IMR-90 (cell line): ENCODE results near the gene PPP6R3. TPM values are rescaled to one million over a fixed set of nuclear protein-coding genes. Genes with fewer than 3 reads are reported as not detected.

Source experiments
- ATAC-seq: fragments of 200-7000 bp; cut with Tn5 transposase; 2 replicates; pipeline ENCODE4 v1.9.1; 2020; ENCODE audit warnings: low read depth, mild to moderate bottlenecking, moderate library complexity
- BruUV-seq: library from RNA; stranded (reverse); fragments of 400-500 nt; replicated peaks from 2 replicates; lab custom pipeline; 2021; lab: Mats Ljungman, UMichigan
- CTCF ChIA-PET: fragments of 300-600 bp; formaldehyde crosslinking; extraction: SDS; loops from one replicate; lab custom pipeline; 2021; ENCODE audit warnings: antibody characterized with exemption; lab: Yijun Ruan, JAX
- POLR2A ChIA-PET: fragments of 300-600 bp; sonication (Branson Sonifier 250); formaldehyde crosslinking; loops from one replicate; lab custom pipeline; 2022; ENCODE audit warnings: antibody characterized with exemption; ENCODE audit not compliant: unreplicated experiment; lab: Charles Lee
- DNase-seq: peaks from one replicate; pipeline ENCODE4 v3.0.0; 2013
- H2AFZ ChIP-seq: replicated peaks from 2 replicates; pipeline ENCODE3; 2013; ENCODE audit warnings: low read length, mild to moderate bottlenecking; ENCODE audit not compliant: poor library complexity
- H2AK5ac ChIP-seq: 2 replicates; pipeline ENCODE4 v1.6.1; 2013; ENCODE audit warnings: low read depth, low read length, inconsistent platforms
- H2AK9ac ChIP-seq: replicated peaks from 2 replicates; pipeline ENCODE3; 2013; ENCODE audit warnings: mild to moderate bottlenecking, low read depth, low read length, moderate library complexity; ENCODE audit not compliant: poor library complexity
- H2BK120ac ChIP-seq: 2 replicates; pipeline ENCODE4 v1.6.1; 2013; ENCODE audit warnings: low read depth, low read length, inconsistent platforms
- H2BK15ac ChIP-seq: 3 replicates; pipeline ENCODE4 v1.6.1; 2013; ENCODE audit warnings: low read depth, low read length, inconsistent platforms
- H2BK20ac ChIP-seq: 2 replicates; pipeline ENCODE4 v1.6.1; 2013; ENCODE audit warnings: low read depth, mild to moderate bottlenecking, inconsistent platforms, low read length, moderate library complexity
- H2BK5ac ChIP-seq: 2 replicates; pipeline ENCODE4 v1.6.1; 2013; ENCODE audit warnings: mild to moderate bottlenecking, low read depth, low read length, inconsistent platforms; ENCODE audit not compliant: poor library complexity, severe bottlenecking
- H3K14ac ChIP-seq: replicated peaks from 2 replicates; pipeline ENCODE4 v1.6.1; 2013; ENCODE audit warnings: low read depth, low read length, inconsistent platforms
- H3K18ac ChIP-seq: 2 replicates; pipeline ENCODE4 v1.6.1; 2013; ENCODE audit warnings: low read depth, low read length, control low read depth
- H3K23ac ChIP-seq: 2 replicates; pipeline ENCODE4 v1.6.1; 2013; ENCODE audit warnings: low read depth, low read length, inconsistent platforms
- H3K27ac ChIP-seq: 2 replicates; pipeline ENCODE4 v1.5.1; 2013; ENCODE audit warnings: mild to moderate bottlenecking, control low read depth, low read length; ENCODE audit not compliant: insufficient read depth
- H3K27me3 ChIP-seq: 2 replicates; pipeline ENCODE4 v1.6.1; 2013; ENCODE audit warnings: low read length; ENCODE audit not compliant: control insufficient read depth, insufficient read depth
- H3K36me3 ChIP-seq: 2 replicates; pipeline ENCODE4 v1.6.1; 2013; ENCODE audit warnings: low read length, mixed read lengths; ENCODE audit not compliant: control insufficient read depth, insufficient read depth
- H3K4ac ChIP-seq: 2 replicates; pipeline ENCODE4 v1.6.1; 2013; ENCODE audit warnings: low read depth, low read length, inconsistent platforms
- H3K4me1 ChIP-seq: 2 replicates; pipeline ENCODE4 v1.6.1; 2013; ENCODE audit warnings: low read length, mixed read lengths; ENCODE audit not compliant: control insufficient read depth, insufficient read depth
- H3K4me2 ChIP-seq: 2 replicates; pipeline ENCODE4 v1.6.1; 2013; ENCODE audit warnings: low read depth, mild to moderate bottlenecking, control low read depth, low read length, moderate library complexity
- H3K4me3 ChIP-seq: 2 replicates; pipeline ENCODE4 v1.5.1; 2013; ENCODE audit warnings: low read depth, mild to moderate bottlenecking, control low read depth, low read length, moderate library complexity; ENCODE audit not compliant: insufficient read depth
- H3K56ac ChIP-seq: 2 replicates; pipeline ENCODE4 v1.6.1; 2013; ENCODE audit warnings: low read length, inconsistent platforms; ENCODE audit not compliant: insufficient read depth; ENCODE audit errors: extremely low read depth
- H3K79me1 ChIP-seq, 2 experiments: 2 replicates each; pipeline ENCODE4 v1.6.1; 2013; ENCODE audit warnings: low read length in 2 of 2, inconsistent platforms in 1 of 2, low read depth in 1 of 2
- H3K9ac ChIP-seq: 2 replicates; pipeline ENCODE4 v1.6.1; 2013; ENCODE audit warnings: low read depth, low read length, control low read depth
- H3K9me1 ChIP-seq: 2 replicates; pipeline ENCODE4 v1.6.1; 2013; ENCODE audit warnings: low read length, inconsistent platforms; ENCODE audit not compliant: insufficient read depth
- H3K9me3 ChIP-seq: 2 replicates; pipeline ENCODE4 v1.6.1; 2013; ENCODE audit warnings: low read length; ENCODE audit not compliant: control insufficient read depth, insufficient read depth
- H4K20me1 ChIP-seq: 2 replicates; pipeline ENCODE4 v1.6.1; 2013; ENCODE audit warnings: low read length, inconsistent platforms; ENCODE audit not compliant: insufficient read depth
- H4K5ac ChIP-seq: 2 replicates; pipeline ENCODE4 v1.6.1; 2013; ENCODE audit warnings: mild to moderate bottlenecking, low read depth, low read length, control low read depth
- H4K8ac ChIP-seq, 2 experiments: 2 replicates each; pipeline ENCODE4 v1.6.1; 2013; ENCODE audit warnings: low read depth in 2 of 2, low read length in 2 of 2, control low read depth in 1 of 2, inconsistent platforms in 1 of 2
- H4K91ac ChIP-seq: 2 replicates; pipeline ENCODE4 v1.6.1; 2013; ENCODE audit warnings: low read depth, low read length, inconsistent platforms; ENCODE audit not compliant: insufficient read depth
- CEBPB ChIP-seq: IDR thresholded peaks from 2 replicates; pipeline ENCODE4 v1.6.1; 2012; ENCODE audit warnings: low read depth, low read length, improper control_type of control experiment
- WGBS, 2 experiments: methylation state at CpG; one replicate each; pipeline versions ENCODE4 v1.1.5 to v1.1.7; 2013; ENCODE audit warnings: missing lambda C conversion rate in 2 of 2; ENCODE audit not compliant: insufficient read length in 1 of 2; ENCODE audit errors: extremely low coverage in 2 of 2; 5-methylcytosine and 5-hydroxymethylcytosine counted together
- dilution Hi-C: fragments of 300-500 bp; cut with HindIII; formaldehyde crosslinking; loops from one replicate; pipeline ENCODE4 v1.14.3; 2018; ENCODE audit warnings: low sequenced_read_pairs; ENCODE audit not compliant: unreplicated experiment
- in situ Hi-C: fragments of 300-500 bp; cut with MboI; formaldehyde crosslinking; loops from 3 replicates; pipeline ENCODE4 v1.14.3; 2019; ENCODE audit warnings: low sequenced_read_pairs, inconsistent platforms, mixed read lengths
- intact Hi-C: fragments of 100-400 bp; cut with micrococcal nuclease; formaldehyde crosslinking; loops from 2 replicates; pipeline ENCODE4 v1.10.0; 2022
- polyA plus RNA-seq, 3 experiments: library from polyadenylated mRNA; depleted of rRNA; stranded (reverse); fragments of >200 nt; gene quantifications; 2 replicates each; pipeline ENCODE4 v1.2.3, GENCODE V29; 2012; ENCODE audit warnings: low replicate concordance in 1 of 3
- total RNA-seq: library from RNA; depleted of rRNA; stranded (reverse); fragments of >200 nt; gene quantifications from 2 replicates; pipeline ENCODE4 v1.2.3, GENCODE V29; 2012
- TF ChIP-seq, protein P1 (sequence below): conservative IDR thresholded peaks from 2 replicates; pipeline ENCODE4 v1.5.1; 2012; ENCODE audit warnings: mild to moderate bottlenecking, low read depth, low read length, improper control_type of control experiment

Gene PPP6R3
- total and polyA plus RNA-seq, 2 of the 4 experiments (the other 2 are of a cell fraction), result 29.0 to 123 TPM

DNA sequence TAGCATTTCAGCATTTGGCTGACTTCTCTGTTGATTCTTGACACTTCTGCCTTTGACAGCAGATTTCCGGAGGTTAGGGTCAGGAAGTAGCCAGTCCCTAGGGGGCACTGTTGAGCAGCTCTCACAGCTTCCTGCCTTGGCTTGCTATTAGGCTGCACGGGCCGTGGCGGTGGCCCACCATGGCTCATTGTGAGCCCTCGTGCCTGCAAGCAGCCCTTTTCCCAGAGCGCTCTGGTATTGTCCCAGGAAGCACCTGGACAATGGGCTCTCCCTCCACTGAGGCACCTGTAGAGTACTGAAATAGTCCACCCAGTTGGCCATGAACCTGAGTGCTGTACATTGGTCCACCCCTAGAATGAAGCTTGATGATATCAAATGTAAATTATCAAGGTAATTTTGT, 123.5 kb downstream of the PPP6R3 start:
- no peak for ATAC-seq
- Histone ChIP-seq H2BK15ac (no peak overlapping the region), H2BK5ac (no peak overlapping the region), H4K91ac (no peak overlapping the region), H3K9me3 (no peaks in the 10 kb centered on the region), H4K8ac (no peak overlapping the region), H3K14ac (no peak overlapping the region), H3K23ac (no peak overlapping the region), H2AK9ac (no peak overlapping the region), H3K4me3 (no peak overlapping the region), H3K36me3 (peaks cover 33% of the 10 kb centered on the region), H3K18ac (no peak overlapping the region), H3K4ac (no peak overlapping the region), H3K4me2 (no peak overlapping the region), H4K20me1 (peaks cover 29% of the 10 kb centered on the region), H3K4me1 (peaks cover 7% of the 10 kb centered on the region), H2BK20ac (no peak overlapping the region), H3K27ac (no peak overlapping the region), H3K79me1 (peaks cover 29 to 66% of the 10 kb centered on the region in 2 experiments), H3K56ac (no peak overlapping the region), H2AK5ac (no peak overlapping the region), H4K5ac (no peak overlapping the region), H3K27me3 (no peaks in the 10 kb centered on the region), H3K9ac (no peak overlapping the region), H3K9me1 (peaks cover 23% of the 10 kb centered on the region), H2BK120ac (no peak overlapping the region), H2AFZ (no peak overlapping the region)
- in situ Hi-C loops, result no loop called here
- no peak for TF ChIP-seq CEBPB
- TF ChIP-seq, protein P1, sequence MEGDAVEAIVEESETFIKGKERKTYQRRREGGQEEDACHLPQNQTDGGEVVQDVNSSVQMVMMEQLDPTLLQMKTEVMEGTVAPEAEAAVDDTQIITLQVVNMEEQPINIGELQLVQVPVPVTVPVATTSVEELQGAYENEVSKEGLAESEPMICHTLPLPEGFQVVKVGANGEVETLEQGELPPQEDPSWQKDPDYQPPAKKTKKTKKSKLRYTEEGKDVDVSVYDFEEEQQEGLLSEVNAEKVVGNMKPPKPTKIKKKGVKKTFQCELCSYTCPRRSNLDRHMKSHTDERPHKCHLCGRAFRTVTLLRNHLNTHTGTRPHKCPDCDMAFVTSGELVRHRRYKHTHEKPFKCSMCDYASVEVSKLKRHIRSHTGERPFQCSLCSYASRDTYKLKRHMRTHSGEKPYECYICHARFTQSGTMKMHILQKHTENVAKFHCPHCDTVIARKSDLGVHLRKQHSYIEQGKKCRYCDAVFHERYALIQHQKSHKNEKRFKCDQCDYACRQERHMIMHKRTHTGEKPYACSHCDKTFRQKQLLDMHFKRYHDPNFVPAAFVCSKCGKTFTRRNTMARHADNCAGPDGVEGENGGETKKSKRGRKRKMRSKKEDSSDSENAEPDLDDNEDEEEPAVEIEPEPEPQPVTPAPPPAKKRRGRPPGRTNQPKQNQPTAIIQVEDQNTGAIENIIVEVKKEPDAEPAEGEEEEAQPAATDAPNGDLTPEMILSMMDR, result peak; percentile 29
- dilution Hi-C loops, result no loop called here
- BruUV-seq, result no TSS peak
- ChIA-PET CTCF (interaction anchor here (0.8 to 1.5 kb wide), 3 partner anchors 9 to 30 kb away, joined by 3 to 4 read pairs (median 4); no protein-coding TSS in a partner anchor), POLR2A (no interaction called here)
- 59% methylated on average over 3 of the region's 6 CpGs; no CpG with 5 or more reads in 1 of the 2 experiments for WGBS, 2 experiments
- peak; percentile 4 for DNase-seq
- intact Hi-C loops, result no loop called here
